ENCODE measurements around the gene TUBGCP6.

DNA sequence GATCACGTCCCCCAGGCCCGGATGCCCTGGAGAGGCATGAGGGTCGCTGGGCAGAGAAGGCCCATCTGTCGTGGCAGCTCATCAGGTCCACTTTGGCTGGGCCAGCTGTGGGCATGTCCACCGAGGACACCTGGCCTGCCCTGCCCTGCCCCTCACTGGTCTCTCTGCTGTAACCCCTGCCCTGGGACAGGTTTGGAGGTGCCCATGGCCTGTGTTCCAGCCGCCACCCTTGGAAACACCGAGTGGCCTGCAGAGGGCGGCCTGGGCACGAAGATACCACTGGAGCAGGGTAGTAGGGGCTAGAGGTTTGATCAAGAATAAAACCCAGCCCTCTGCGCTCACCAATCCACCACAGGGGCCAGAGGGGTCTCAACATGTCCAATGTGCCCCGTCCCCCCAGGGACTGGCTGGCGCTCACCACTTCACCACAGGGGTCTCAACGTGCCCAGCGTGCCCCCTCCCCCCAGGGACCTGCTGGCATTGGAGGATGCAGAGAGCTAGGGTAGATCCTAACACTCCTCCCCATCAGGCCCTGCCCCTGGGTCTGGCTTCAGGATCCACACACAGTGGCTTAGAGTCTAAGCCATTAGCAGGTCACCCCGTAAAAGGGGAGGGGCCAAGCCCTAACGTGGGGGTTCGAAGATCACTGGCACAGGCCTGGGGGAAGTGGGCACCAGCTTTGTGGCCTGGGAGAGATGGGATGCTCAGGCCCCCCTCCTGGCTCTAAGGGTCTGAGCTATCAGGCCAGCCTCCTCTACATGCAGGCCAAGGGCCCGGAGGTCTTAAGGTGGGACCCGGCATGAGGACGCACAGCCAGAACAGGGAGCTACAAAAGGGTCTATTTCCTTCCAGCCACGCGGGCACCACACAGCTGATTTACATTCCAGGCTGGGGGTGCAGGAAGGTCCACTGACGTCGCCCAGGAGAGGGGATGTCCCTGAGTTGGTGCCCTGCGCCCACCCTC, 7.5 kb upstream of the TUBGCP6 start:
- TF ChIP-seq RARB (CRISPR knock-in tag; IDR thresholded peaks at IDR 0.05): no peak
- TF ChIP-seq PATZ1 (CRISPR knock-in tag; IDR thresholded peaks at IDR 0.05; ENCODE audit: borderline replicate concordance): no peak
- no peak for TF ChIP-seq PPARA (CRISPR knock-in tag; IDR thresholded peaks at IDR 0.05; ENCODE audit: borderline replicate concordance)
- no peak for TF ChIP-seq BACH2 (CRISPR knock-in tag; IDR thresholded peaks at IDR 0.05; ENCODE audit: borderline replicate concordance)
- TF ChIP-seq ARNTL (CRISPR knock-in tag; IDR thresholded peaks at IDR 0.05; ENCODE audit: borderline replicate concordance, low read depth): no peak
- TF ChIP-seq CREB5 (CRISPR knock-in tag; IDR thresholded peaks at IDR 0.05; ENCODE audit: low read depth): no peak
- TF ChIP-seq ZFP3 (CRISPR knock-in tag; IDR thresholded peaks at IDR 0.05): no peak
- TF ChIP-seq ZC3H10 (CRISPR knock-in tag; IDR thresholded peaks at IDR 0.05): no peak
- TF ChIP-seq POU6F1 (CRISPR knock-in tag; IDR thresholded peaks at IDR 0.05; ENCODE audit: borderline replicate concordance, low read depth): no peak
- TF ChIP-seq OSR1 (CRISPR knock-in tag; IDR thresholded peaks at IDR 0.05): no peak
- no peak for TF ChIP-seq ZFP30 (CRISPR knock-in tag; IDR thresholded peaks at IDR 0.05)

Measured in SK-N-SH treated with all-trans-retinoic acid at 6 μM for 48 hours (cell line).